Activated naive CD4-positive, alpha-beta T cell treated with Interleukin-2 at 50 U/mL for 16 hours (primary cell): Measurements from ENCODE around the gene NADSYN1.

Experiments
- DNase-seq: peaks from one replicate; pipeline ENCODE4 v3.0.0-alpha.2; 2020

Gene NADSYN1

DNA sequence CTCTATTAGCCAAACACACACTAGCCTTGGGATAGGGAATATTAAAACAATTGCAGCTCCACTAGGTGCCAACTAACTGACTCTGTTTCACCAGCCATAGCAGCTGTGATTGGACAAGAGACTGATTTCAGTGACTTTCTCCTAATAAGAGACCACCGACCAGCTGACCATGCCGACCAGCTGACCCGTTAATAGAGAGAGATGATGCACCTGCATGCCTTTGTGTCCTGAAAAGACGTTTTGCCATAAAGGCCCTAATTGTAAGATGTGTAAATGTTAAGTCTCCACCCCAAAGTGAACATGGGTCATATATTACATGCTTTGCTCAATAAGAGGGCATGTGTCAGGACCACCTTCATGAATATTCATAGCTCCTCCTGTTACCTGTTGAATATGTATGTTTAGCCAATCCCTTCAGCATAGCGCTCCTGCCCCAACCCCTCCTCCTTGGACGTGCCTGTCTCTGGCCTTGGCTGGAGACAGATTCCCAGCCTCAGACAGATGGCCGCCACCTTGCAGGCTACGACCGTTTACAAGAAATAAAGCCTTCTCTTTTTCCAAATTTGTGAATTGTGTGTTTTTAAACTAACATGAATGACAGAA is 1.3 kb upstream of the NADSYN1 start:
- no peak for DNase-seq

DNA sequence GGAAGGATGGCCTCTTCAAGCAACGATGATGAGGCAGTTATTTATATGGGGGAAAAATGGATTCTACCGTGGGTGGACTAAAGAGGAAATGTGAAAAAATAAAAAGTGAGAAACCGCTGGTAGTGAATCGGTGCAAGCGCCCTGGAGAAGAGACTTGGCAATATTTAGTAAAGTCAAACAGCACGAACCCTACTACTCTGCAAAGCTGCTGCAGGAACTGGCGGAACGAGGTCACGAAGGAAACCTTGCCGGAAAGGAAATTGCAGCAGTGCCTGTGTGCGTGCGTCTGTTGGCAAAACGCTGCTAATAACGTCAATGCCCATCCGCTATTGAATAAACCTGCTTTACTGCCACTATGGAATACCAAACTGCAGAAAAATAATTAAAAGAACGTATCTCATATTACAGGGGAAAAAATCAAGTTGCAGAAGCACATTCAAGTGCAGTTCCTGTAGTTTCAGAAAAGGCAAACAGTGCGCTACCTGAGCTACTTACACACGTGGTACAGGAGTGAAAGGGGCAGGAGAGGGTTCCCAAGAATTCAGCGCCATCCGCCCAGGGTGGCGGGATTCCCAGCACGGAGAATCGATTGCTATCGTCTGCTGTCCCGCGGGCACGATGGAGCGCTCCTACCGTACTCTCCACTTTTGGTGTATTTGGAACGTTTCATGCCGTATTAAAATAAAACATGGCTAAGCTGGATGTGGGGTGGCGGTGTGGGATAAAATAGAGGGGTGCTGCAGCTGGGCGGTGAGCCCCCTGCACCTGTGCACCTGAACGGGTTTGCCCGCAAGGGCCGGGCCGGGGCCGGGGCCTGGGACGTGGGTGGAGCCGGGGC is 585 bp upstream of the NADSYN1 start:
- DNase-seq: peak; percentile 55

DNA sequence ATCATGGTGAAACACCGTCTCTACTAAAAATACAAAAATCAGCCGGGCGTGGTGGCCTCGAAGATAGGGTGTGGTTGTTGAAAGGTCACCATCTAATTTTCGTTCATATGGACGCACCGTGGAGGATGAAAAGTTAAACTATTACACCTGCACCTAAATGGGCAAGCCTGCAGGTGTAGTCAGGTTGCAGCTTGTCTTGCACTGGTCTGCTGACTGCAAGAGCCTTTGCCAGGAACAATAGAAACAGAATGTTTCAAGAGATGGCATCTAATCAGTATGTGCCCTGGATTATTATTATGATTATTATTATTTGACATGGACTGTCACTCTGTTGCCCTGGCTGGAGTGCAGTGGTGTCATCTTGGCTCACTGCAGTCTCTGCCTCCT is 908 bp downstream of the NADSYN1 start:
- no peak for DNase-seq

DNA sequence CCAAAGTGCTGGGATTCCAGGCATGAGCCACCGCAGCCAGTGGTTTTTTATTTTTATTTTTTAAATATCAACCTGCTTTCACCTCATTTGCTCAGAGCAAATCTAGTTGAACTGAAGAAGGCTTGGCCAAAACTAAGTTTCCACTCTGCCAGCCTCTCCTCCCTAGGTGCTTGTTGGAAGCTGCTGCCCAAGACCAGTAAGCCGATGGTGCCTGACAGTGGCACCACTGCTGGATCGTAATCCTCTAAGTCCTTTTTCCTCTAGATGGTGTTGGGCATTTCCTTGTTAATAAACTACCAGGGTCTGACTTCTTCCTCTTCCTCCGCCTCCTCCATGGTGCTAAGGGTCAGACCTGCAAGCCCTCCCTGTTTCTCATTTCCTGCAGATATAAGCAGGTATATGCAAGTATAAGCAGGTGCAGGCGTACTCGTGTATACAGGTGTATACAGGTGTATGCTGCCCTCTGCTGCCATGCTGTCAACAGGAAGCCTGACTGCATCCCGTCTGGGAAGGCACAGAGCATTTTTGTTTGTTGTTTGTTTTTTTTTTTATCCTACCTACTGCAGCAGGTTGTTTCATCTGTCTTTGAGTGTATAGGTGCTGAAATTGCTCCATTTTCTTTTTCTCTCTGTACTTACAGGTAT is 1.6 kb downstream of the NADSYN1 start:
- DNase-seq: peak; percentile 22

DNA sequence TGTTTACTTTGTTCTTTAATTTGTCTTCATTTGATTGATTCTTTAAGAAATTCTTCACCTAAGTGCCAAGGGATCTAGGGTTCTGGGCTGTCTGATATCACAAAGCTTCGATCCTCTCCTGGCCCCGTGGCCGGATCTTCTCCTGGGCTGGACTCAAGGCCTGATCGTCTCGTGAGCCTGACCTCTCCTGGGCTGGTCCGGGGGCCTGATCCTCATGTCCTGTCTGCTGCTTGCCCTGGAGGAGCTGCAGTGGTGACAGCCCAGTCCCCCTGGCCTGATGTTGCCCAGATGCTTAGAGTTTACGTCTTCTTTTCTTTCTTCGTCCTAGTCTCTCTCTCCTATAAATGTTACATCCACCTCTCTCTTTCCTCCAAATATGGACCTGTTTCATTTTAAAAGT is 3.3 kb downstream of the NADSYN1 start:
- no peak for DNase-seq

DNA sequence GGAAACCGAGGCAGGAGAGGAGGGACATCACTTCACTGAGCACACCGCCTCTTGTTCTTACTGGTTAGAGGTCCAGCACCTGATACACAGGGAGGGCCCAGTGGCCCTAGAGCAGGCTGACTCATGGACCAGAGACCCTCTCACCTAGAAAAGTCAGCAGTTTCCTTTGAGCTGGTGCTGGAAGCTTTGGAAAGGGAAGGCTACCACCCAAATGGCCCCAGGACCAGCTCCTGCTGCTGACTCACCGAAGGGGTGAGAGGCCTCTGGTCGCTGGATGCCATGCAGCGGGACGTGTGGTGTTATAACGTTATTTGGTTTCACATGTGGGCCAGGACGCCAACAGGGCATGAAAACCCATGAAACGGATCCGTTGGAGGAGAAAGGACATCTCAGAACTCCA is 3.8 kb downstream of the NADSYN1 start:
- DNase-seq: no peak

DNA sequence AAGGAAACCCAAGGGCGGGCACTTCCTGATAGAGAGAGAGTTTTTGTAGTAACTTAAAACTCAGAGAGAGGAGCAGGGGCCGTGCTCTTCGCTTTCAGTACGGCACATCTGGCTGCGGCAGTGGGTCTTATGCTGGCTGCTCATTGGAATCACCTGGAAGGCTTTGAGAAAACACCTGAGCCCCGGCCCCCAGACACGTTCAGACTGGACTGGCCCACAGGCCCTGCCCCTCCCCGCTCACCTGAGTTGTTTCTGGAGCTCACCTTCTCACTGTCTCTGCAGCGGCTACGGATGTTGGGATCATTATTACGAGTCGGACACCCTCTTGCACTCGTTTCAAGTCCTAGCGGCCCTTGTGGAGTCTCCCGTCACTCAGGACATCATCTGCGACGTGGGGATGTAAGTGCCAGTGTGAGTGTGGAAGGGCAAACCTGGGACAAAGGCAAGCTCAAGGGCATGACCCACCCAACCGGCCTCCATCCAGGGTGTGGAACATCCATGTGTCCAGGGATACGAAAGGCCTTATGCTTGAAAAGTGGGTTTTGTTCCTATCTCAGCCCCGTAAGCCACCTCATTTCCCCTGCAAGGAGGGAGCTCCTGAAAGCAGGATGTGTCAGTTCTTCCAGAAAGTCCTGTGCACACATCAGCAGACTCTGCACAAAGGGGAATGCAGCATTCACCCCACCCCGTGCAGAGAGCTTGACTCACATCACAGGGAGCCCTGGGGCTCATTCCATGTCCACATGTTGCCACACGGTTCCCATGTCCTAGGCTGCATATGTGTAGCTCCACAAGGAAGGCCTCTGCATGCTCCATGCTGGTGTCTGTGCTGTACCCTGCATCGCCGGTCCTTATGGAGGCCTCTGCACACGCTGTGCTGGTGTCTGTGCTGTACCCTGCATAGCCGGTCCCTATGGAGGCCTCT is 5.4 kb downstream of the NADSYN1 start:
- DNase-seq: no peak

DNA sequence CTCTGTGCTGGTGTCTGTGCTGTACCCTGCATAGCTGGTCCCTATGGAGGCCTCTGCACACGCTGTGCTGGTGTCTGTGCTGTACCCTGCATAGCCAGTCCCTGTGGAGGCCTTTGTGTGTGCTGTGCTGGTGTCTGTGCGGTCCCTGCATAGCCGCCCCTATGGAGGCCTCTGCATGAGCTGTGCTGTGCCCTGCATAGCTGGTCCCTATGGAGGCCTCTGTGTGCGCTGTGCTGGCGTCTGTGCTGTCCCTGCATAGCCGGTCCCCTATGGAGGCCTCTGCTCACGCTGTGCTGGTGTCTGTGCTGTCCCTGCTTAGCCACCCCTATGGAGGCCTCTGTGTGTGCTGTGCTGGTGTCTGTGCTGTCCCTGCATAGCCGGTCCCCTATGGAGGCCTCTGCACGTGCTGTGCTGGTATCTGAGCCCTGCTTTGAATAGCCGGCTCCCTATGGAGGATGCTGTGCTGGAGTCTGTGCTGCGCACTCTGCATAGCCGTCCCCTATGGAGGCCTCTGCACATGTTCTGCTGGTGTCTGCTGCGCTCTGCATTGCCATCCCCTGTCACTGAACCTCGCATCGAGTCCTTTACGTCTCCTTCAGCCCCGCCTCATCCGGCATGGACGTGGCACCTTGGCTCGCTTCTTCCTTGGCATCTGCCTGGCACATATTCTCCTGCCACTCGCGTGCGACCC is 6.2 kb downstream of the NADSYN1 start:
- no peak for DNase-seq

DNA sequence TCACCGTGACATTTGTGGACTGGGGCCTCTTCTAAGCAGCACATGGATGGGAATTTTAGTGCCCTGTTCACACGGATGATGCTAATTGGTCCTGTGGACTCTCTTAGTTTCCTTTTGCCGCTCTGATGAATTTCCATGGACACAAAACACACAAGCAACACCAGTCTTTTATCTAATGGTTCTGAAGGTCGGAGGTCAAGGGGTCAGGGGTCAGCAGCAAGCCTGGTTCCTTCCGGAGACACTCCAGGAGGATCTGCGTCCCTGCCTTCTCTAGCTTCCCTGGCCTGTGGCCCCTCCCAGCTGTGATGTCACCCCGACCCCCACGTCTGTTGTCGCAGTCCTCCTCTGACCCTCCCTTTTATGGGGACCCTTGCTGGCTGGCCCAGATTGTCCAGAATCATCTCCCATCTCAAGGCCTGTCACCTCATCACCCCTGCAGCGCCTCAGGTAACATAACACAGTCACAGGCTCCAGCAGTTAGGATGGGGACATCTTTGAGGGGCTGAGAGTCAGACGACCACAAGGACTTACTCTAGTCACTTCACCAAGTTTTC is 6.8 kb downstream of the NADSYN1 start:
- no peak for DNase-seq

DNA sequence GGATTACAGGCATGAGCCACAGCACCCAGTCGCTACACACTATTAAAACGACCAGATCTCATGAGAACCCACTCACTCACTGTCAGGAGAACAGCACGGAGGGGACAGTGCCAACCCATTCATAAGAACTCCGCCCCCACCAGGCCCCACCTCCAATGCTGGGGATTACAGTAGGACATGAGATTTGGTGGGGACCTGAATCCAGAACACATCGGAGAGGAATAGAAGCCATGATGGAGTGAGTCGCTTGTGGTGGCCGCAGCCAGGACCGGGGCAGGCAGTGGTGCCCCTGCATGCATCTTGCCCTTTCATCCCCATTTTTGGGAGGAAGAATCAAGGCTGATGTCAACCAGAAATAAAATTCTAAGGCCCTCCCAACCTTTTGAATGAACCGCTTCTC is 8.7 kb downstream of the NADSYN1 start:
- DNase-seq: no peak

DNA sequence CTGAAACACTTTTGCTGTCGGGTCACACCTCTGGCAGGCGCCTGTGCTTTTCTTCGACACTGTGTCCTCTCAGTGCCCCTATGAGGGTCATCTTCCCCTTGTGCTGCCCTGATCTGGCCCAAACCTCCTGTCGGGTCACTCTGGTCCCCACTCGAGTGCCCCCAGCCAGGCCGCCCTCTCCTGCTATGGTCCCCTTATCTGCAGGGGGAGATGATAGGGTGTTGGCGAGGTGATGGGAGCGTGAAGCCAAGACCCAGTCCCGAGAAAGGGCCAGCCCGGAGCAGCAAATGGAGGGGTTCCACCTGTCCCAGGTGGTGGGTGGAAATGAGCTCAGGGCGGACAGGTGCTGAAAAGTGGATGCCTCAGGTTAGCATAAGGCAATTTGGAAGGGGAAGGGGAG is 9.7 kb downstream of the NADSYN1 start:
- DNase-seq: no peak

DNA sequence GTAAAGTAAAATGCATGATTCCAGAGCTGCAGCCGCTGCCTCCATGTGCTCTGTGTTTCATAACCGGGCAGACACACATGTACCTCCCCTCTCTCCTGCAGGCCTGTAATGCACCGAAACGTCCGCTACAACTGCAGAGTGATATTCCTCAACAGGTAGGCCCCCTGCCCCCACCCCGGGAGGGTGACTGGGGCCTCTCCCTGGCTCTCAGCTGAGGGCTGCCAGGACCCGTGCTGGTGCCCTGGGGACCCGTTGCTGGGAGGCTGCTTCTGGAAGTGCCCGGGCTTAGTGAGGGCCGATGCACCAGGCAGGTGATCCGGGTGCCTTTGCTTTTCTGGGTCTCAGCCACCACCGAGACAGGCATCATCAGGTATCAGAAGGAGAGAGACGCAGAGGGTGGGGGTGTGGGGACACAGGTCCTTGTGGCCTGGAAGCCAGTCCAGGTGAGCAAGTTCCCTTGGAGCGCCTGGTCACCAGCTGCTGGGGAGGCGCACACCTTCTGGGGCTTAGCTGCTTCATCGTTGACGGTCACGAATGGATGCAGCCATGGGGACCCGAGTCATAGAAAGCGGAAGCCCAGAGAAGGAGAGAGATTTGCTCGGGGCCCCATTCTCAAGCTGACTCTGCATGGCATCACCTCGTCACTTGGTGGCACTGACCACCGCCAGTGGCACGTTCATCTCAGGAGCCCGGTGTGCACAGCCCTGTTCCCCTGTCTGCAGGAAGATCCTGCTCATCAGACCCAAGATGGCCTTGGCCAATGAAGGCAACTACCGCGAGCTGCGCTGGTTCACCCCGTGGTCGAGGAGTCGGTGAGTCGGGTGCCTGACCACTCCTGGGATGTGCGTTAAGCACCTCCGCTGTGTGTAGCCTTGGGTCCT is 10.6 kb downstream of the NADSYN1 start:
- no peak for DNase-seq

DNA sequence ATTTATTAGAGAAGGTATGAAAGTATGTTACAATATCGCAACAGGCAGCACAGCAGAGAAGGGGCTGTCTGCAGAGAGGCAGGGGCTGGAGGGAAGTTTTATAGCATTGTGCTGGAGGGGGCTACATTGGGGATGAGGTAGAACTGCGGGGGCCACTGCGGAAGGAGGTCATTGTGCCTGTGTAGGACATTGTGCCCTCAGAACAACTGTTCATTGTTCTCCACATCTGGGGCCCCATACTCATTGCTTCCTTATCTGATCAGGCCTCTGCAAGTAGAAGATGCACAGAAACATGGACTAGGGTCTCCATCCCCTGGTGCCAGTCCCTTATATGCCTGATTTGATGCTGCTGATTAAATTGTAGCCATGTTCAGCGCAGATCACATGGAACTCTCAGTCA is 12.1 kb downstream of the NADSYN1 start:
- DNase-seq: no peak

DNA sequence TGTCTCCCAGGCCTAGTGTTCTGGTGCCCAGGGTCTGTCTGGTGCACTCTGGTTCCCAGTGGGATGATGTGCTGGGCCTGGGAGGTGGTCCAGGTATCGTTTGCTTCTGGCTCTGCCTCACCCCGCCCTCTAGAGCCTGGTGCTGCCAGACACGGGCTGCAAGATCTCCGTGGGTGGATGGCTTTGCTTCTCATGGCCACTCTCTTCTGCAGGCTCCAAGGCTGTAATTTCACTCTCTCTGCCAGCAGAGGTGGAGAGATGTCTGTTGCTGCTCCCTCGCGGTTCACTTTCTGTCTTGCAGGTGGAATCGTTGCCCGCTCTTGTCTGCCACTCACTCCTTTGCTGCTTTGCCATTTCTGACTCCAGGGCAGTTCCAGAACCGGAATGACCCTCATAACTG is 13.4 kb downstream of the NADSYN1 start:
- no peak for DNase-seq

DNA sequence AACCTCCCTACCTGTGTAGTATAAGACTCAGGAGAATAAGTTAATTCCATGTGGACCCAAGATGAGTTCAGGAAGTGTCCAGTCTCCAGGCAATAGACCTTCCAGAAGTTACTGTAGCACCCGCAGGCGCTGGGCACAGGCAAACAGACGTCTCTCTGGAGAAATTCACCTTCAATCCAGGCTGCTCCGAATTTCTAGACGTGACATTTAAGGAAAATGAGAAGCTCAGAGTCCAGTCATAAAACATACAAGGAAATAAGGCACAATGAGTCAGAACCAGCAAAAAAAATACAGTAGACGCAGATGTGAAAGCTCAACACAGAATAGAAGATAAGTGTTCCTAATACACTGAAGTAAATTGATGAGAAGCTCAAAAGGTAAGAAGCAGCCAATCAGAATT is 14.2 kb downstream of the NADSYN1 start:
- DNase-seq: no peak

DNA sequence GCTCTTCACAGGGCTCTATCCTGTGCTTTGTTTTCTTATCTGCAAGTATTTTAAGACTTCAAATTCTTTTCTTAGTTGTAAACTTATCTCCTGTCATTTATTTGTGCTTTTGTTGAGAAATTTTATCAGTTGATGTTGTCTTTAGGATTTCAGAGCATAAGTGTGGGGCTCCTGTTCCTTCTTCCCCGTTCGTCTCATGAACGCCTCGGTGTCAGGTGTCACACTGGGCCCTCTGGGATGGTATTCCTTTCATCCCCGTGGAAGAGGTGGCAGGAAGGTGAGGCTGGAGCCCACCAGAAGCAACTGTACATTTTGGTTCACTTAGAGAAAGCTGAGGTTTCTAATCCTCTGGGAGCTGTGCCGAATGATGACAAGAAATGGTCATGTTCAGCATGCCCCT is 17.9 kb downstream of the NADSYN1 start:
- no peak for DNase-seq

DNA sequence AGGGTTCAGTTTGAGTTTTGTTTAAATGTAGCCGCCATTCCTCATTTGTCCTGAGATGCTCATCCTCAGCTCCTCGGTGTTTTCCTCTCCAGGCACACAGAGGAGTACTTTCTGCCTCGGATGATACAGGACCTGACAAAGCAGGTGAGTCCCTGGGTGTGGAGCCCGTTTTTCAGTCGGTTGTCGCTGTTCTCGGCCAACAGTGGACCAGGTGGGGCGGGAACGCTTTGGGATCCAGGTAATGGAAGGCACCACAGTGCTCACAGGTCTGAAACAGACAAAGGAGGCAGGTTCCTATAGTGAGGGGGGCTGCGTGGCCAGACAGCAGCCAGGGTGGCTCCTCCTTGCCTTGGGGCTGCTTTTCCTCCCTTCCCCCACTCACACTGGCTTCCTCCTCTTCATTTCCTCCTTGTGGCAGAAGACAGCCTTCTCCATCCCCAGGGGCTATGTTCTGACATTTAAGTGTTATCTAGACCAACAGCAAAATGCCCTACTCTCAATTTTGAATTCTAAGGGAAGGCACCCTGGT is 19.4 kb downstream of the NADSYN1 start:
- DNase-seq: no peak

DNA sequence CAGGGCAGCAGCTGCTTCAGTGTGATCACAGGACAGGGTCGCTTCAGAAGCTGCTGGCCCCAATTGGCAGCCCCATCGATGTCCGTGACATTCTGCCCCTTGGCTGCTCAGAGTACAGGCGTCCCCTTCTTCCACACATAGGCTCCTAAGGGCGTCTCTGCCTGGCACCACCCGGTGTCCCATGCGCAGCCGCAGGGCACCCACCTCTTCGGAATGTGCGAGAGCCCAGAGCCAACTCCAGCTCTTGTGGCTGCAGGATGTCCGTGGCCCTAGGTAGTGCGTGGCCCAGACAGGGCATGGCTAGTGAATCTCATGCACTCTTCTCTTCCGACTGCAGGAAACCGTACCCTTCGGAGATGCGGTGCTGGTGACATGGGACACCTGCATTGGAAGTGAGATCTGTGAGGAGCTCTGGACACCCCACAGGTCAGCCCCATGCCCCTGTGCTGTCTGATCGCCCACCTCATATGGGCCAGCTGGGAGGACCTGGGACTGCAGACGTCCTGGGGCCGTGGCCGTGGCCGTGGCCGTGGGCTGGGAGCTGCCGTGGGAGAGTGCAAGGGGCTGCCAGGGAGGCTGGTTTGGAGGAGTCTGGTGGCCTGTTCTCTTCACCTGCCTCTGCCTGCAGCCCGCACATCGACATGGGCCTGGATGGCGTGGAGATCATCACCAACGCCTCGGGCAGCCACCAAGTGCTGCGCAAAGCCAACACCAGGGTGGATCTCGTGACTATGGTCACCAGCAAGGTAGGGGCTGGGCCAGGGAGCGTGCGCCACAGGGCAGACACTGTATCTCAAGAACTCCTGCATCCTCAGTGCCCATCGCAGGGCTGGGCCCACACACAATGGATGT is 20.2 kb downstream of the NADSYN1 start:
- no peak for DNase-seq

DNA sequence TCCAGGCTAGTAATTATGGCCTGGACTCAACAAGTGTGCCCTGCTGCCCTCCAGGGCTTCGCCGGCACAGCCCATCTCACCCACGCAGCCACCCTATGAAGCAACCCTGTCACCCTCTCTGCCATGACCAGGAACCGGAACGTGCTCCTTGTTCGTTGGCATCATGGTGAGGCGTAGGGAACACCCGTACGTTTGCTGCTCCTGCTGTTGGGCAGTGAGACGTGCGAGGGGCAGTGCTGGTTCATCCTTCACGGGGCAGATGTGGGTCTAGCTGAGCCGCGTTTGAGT is 20.7 kb downstream of the NADSYN1 start:
- DNase-seq: no peak

DNA sequence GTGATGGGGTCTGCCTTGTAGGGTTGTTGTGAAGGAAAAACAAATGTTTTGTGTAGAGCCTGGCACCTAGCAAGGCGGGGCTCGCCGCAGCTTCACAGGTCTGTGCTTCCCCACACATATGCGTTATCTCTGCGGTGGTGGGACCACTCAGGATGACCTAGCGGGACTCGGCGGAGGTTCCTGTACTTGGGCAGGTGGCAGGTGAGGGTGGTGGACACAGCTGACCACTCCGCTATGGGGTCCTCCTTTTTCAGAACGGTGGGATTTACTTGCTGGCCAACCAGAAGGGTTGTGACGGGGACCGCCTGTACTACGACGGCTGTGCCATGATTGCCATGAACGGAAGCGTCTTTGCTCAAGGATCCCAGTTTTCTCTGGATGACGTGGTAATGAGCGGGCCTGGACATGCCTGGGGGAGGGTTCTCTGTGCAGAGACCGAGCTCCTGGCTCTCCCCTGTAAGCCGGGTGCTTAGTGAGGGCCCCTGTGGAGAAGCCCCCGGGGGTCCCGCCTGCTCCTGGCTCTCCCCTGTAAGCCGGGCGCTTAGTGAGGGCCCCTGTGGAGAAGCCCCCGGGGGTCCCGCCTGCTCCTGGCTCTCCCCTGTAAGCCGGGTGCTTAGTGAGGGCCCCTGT is 21.3 kb downstream of the NADSYN1 start:
- no peak for DNase-seq
